HG03135 (cell line): ENCODE results near the gene GJC2.

Experiments used
- ATAC-seq: cut with Tn5 transposase; IDR thresholded peaks from one replicate; pipeline ENCODE4 v1.9.1; 2021; ENCODE audit warnings: mild to moderate bottlenecking, moderate library complexity; ENCODE audit not compliant: unreplicated experiment

Gene GJC2

GRCh38 chr1:228144193-228144992, 5.3 kb upstream of the GJC2 start:
- no peak for ATAC-seq

DNA sequence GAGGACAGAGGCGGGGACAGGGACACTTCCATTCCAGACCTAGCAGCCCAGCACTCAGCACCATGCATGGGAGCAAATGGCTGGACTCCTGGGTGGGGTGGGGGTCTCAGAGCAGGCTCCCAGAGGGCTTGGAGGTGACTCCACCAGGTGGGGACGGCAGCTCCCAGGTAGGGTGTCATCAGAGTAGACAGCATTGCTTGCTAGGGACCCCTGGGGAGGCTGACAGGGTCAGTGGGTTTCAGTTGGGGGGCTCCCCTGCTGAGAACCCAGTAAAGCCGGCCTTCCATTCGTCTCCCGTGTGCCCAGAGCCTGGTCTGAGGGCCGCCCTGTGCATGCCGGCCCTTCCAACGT, 4.8 kb upstream of the GJC2 start:
- no peak for ATAC-seq

DNA sequence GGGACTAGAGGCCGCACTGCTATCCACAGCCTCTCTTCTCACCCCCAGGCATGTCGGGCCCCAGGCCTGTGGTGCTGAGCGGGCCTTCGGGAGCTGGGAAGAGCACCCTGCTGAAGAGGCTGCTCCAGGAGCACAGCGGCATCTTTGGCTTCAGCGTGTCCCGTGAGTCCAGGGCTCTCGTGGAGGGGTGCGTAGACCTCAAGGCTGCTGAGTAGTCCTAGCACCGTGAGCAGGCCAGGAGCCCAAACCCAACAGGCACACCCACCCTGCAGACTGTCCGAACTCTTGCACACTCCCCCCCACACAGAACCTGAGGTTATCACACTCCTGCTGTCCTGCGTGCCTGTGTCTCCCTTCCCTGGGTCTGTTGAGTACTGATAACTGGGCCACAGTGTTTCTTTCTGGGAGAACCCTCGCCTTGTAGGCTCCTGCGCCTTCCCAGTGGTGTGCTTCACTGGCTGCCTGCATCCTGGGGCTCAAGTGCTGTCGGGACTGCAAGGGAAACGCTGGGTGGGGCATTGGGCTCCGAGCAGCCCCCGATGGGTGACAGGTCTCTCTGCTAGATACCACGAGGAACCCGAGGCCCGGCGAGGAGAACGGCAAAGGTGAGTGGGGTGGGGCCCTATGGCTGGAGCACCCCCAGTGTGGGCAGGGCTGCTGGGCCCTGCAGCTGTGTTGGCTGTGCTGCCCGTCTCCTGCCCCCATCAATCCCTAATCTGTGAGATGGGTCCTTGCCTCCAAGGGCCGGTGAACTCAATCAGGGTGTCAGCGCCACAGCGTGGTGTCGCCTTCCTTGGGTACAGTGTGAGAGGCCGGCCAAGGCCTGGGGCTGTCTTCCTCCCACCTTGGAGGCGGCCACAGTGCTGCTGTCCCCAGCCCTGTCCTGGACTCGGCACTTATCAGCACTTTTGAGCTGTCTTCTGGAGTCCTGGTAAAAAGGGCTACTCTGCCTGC, 4.0 kb upstream of the GJC2 start:
- ATAC-seq = no peak

DNA sequence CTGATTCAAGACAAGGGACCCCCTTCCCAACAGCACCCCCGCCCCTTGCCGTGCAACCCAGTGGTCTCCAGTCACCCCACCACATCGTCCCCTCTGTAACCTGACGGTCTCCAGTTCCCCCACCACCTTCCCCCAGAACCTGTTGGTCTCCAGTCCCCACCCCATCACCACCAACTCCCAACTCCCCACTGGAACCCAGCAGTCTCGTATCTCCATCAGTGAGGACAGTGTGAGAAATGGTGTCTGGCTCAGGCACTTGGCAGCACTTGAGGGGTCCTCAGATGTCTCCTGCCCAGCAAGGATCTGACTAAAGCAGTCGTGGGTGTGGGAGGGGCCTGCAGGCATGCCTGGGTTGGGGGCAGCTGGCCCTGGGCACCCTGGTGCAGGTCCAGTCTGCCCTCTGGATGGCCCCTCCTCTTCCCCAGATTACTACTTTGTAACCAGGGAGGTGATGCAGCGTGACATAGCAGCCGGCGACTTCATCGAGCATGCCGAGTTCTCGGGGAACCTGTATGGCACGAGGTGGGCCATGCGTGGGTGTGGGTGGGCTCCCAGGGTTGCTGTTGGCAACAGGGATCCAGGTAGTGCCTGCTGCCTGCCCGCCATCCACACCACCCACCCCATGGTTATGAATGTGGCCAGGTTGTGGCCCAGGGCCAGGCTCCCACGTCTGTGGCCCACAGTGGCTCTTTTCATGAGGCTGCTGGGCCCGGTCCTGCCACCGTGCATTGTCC, 3.1 kb upstream of the GJC2 start:
- ATAC-seq = no peak

GRCh38 chr1:228147151-228147693, 2.5 kb upstream of the GJC2 start:
- ATAC-seq = no peak

GRCh38 chr1:228147768-228148167, 2.0 kb upstream of the GJC2 start:
- no peak for ATAC-seq

- ATAC-seq = no peak
Measured at GRCh38 chr1:228148196-228148861, 1.4 kb upstream of the GJC2 start.

DNA sequence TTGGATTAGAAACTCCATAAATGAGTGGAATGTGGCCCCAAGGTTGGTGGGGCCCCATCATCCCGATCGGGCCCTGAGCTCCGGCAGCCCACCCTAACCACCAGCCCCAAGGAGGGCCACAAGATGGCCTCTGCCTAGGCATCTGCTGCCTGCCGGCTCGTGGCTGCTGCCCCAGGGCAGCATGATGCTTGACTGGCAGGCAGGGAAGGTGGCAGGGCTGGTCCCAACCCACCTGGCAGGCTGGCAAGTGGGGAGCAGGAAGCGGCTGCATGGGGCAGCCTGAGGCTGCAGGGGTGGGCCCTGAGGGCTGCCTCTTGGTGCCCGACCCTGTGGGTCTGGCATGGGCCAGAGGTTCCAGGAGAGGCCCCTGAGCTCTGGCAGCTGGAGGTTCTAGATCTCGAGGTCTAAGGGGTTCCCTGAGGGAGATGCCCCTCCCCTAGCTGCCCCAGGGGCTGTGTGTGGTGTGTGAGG, 760 bp upstream of the GJC2 start:
- no peak for ATAC-seq

DNA sequence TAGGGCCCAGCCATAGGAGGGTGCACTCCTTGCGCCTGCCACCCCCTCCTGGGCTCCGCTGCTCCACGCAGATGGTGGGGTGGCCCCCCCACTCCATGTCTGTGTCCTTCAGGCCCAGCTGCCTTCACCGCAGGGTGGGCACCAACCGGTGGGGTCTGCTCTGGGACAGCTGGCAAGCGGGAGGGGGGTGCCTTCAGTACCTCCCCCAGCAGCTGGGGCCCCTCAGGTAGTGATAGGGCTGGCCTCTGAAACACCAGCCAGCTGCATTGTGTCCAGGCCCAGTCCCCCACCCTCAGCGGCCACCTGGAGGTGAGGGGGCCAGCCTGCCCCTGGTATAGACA, 360 bp downstream of the GJC2 start:
- no peak for ATAC-seq

- ATAC-seq = no peak
Measured at GRCh38 chr1:228150461-228151179, 890 bp downstream of the GJC2 start.

DNA sequence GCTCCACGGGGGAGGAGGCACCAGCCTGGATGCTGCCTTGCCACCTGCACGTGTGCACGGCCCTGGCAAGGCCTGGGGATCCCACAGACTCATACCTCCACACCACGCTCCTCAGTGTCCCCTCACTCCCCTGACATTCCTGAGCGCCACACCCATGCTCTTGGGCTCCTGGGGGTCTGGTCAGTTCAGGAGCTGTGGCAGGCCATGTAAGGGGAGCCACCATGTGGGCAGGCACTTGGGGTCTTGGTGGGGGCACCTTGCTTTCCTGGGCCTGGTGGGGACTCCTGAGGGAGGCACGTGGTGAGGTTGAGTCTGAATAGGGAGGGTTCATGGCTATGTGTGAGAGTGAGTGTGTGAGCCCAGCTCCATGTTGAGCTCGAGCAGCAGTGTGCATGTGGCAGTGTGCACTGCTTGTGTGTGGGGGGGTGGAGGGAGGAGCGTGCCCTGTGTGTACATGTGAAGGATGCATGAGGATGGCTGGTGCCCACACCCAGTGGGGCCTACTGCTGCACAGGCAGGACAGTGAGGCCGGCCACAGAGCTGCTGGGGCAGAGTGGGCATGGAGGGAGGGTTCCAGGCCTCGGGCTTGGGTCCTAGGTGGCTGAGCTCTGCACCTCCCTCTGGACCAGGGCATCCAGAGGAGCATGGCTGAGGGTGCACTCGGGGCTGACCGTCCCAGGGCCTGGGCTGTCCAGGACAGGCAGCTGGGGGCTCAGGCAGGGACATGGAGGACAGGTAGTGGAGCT, 1.6 kb downstream of the GJC2 start:
- ATAC-seq = no peak

GRCh38 chr1:228152097-228152917, 2.6 kb downstream of the GJC2 start:
- ATAC-seq = no peak

GRCh38 chr1:228152918-228153258, 3.2 kb downstream of the GJC2 start:
- no peak for ATAC-seq

- no peak for ATAC-seq
Measured at GRCh38 chr1:228154021-228154669, 4.4 kb downstream of the GJC2 start.

- no peak for ATAC-seq
Measured at GRCh38 chr1:228154670-228155571, 5.2 kb downstream of the GJC2 start.

GRCh38 chr1:228155596-228156514, 6.1 kb downstream of the GJC2 start:
- ATAC-seq = no peak
